Duodenal mucosa (tissue), 2 donors: Measurements from ENCODE around the gene RND2.
"Not testable (repeated sequence)": the region's sequence is repeated elsewhere in the genome, so short reads cannot be mapped to it uniquely, and the experiment has no call there.

Experiments used
- H3K27ac ChIP-seq: one replicate; pipeline ENCODE4 v1.7.0; 2013; ENCODE audit warnings: low read depth, low read length
- H3K27me3 ChIP-seq, 2 donors: one replicate each; pipeline ENCODE4 v1.7.0; 2013; ENCODE audit warnings: low read length in 2 of 2, control low read depth in 1 of 2; ENCODE audit not compliant: insufficient read depth in 2 of 2, control insufficient read depth in 1 of 2
- H3K36me3 ChIP-seq, 2 donors: one replicate each; pipeline ENCODE4 v1.7.0; 2013; ENCODE audit warnings: low read length in 2 of 2, control low read depth in 1 of 2; ENCODE audit not compliant: insufficient read depth in 2 of 2, control insufficient read depth in 1 of 2
- H3K4me1 ChIP-seq, 2 donors: one replicate each; pipeline ENCODE4 v1.7.0; 2013; ENCODE audit warnings: low read length in 2 of 2, control low read depth in 1 of 2; ENCODE audit not compliant: insufficient read depth in 2 of 2, control insufficient read depth in 1 of 2
- H3K4me3 ChIP-seq, 2 donors: one replicate each; pipeline ENCODE4 v1.7.0; 2013; ENCODE audit warnings: low read length in 2 of 2, low read depth in 1 of 2
- H3K9ac ChIP-seq, 2 donors: one replicate each; pipeline ENCODE4 v1.7.0; 2013; ENCODE audit warnings: low read length in 2 of 2, low read depth in 1 of 2
- H3K9me3 ChIP-seq, 2 donors: one replicate each; pipeline ENCODE4 v1.7.0; 2013; ENCODE audit warnings: low read length in 2 of 2, control low read depth in 1 of 2; ENCODE audit not compliant: control insufficient read depth in 1 of 2

Gene RND2

DNA sequence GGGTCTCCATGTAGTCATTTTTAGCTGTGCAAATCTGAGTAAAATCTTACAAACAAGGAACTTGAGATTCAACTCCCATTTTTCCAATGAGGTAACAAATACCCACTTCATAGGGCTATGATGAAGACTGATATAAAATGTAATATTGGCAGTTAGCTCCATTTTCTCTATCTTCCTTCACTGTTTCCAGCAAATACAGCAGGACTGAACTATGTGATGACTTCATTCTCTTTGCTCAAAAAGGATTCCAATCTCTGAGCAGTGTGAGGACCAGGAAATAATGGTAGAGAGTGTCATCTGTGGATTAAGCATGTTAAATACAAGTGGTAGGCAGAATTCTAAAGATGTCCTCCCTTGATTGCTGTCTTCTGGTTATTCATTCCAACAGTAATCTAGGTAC is 18.3 kb downstream of the RND2 start:
- no peaks in the 10 kb centered on the region for H3K36me3 ChIP-seq
- H3K27ac ChIP-seq: no peak overlapping the region
- no peak overlapping the region for H3K9ac ChIP-seq
- no peaks in the 10 kb centered on the region for H3K4me1 ChIP-seq
- H3K27me3 ChIP-seq: no peaks in the 10 kb centered on the region
- H3K4me3 ChIP-seq: no peak overlapping the region
- H3K9me3 ChIP-seq: no peaks in the 10 kb centered on the region

DNA sequence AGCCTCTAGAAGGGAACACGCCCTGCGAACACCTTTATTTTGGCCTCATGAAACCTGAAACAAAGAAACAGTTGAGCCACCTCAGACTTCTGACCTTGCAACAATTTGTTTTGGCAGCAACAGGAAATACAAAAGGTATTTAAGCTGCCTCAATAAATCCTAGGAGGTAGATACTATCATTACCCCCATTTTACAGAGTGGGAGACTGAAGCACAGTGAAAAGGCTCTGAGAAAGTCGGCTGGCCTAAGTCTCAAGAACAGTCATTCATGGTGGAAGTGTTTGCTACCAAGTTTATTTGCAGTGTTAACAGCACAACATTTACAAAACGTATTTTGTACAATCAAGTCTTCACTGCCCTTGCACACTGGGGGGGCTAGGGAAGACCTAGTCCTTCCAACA is 19.0 kb downstream of the RND2 start:
- Histone ChIP-seq H3K4me3 (no peak overlapping the region), H3K36me3 (no peaks in the 10 kb centered on the region), H3K4me1 (no peaks in the 10 kb centered on the region), H3K27me3 (no peaks in the 10 kb centered on the region), H3K27ac (no peak overlapping the region), H3K9me3 (no peaks in the 10 kb centered on the region), H3K9ac (no peak overlapping the region)

DNA sequence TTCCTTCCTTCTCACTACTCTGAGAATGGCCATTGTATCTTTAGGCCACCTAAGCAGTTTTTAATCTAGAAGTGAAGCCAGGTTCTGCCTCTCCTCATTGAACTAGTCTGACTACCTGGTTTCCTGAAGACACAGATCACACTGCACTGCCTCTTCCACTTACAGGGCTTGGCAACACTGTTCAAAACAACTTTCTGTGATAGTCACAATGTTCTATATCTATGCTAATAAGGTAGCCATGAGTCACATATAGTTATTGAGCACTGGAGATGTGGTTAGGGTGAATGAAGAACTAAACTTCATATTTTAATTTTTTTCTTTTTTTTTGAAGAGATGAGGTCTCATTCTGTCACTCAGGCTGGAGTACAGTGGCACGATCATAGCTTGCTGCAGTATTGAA is 26.9 kb downstream of the RND2 start:
- Histone ChIP-seq H3K9ac (no peak overlapping the region), H3K27ac (no peak overlapping the region), H3K4me1 (no peaks in the 10 kb centered on the region), H3K36me3 (peaks cover 0 to 18% of the 10 kb centered on the region in 2 donors), H3K9me3 (no peaks in the 10 kb centered on the region), H3K27me3 (no peaks in the 10 kb centered on the region), H3K4me3 (no peak overlapping the region)

DNA sequence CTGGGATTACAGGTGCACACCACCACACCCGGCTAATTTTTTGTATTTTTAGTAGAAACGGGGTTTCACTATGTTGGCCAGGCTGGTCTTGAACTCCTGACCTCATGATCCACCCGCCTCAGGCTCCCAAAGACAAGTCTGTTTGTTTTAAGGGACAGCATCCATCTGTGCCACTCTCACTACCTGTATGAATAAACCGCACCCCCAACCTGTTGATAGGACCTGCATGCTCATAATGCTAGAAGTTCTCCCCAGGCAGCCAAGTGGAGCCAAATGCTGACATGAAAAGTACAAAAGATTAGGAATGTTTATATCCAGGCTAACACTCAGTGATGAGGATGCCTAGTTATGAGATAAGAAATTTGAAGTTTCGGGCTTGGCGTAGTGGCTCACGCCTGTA is 28.0 kb downstream of the RND2 start:
- H3K4me1 ChIP-seq, H3K9ac ChIP-seq, H3K9me3 ChIP-seq, H3K27me3 ChIP-seq, H3K4me3 ChIP-seq, H3K27ac ChIP-seq: not testable (repeated sequence)
- H3K36me3 ChIP-seq: peaks cover 0 to 18% of the 10 kb centered on the region in 2 donors

DNA sequence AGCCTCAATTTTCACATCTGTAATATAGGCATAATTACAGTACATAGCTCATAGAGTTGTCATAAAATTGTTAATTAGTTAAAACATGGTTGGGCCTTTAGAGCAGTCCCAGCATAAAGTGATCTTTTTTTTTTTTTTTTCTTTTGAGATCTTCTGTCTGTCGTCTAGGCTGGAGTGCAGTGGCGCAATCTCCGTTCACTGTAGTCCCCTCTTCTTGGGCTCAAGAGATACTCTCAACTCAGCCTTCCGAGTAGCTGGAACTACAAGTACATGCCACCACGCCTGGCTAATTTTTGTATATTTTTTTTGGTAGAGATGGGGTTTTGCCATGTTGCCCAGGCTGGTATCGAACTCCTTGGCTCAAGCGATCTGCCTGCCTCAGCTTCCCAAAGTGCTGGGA is 31.0 kb downstream of the RND2 start:
- Histone ChIP-seq H3K9me3 (no peaks in the 10 kb centered on the region), H3K27me3 (no peaks in the 10 kb centered on the region), H3K4me3 (no peak overlapping the region), H3K27ac (no peak overlapping the region), H3K9ac (no peak overlapping the region), H3K4me1 (no peaks in the 10 kb centered on the region), H3K36me3 (peaks cover 0 to 18% of the 10 kb centered on the region in 2 donors)

DNA sequence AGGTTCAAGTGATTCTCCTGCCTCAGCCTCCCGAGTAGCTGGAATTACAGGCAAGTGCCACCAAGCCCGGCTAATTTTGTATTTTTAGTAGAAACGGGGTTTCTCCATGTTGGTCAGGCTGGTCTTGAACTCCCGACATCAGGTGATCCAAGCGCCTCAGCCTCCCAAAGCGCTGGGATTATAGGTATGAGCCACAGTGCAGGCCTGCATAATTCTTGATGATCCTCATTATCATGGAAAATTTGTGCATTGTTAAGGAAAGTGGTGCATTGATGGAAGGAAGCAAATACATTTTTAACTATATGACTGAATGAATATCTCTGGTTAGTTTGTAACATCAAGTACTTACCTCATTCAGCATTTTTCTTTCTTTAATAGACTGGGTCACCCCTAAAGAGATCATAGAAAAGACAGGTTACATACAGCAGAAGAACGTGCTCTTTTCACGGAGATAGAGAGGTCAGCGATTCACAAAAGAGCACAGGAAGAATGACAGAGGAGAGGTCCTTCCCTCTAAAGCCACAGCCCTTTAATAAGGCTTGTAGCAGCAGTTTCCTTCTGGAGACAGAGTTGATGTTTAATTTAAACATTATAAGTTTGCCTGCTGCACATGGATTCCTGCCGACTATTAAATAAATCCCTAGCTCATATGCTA is 38.1 kb downstream of the RND2 start:
- Histone ChIP-seq H3K9ac (no peak overlapping the region), H3K36me3 (peaks cover 0 to 6% of the 10 kb centered on the region in 2 donors), H3K27ac (no peak overlapping the region), H3K9me3 (no peaks in the 10 kb centered on the region), H3K27me3 (no peaks in the 10 kb centered on the region), H3K4me1 (no peaks in the 10 kb centered on the region), H3K4me3 (no peak overlapping the region)

DNA sequence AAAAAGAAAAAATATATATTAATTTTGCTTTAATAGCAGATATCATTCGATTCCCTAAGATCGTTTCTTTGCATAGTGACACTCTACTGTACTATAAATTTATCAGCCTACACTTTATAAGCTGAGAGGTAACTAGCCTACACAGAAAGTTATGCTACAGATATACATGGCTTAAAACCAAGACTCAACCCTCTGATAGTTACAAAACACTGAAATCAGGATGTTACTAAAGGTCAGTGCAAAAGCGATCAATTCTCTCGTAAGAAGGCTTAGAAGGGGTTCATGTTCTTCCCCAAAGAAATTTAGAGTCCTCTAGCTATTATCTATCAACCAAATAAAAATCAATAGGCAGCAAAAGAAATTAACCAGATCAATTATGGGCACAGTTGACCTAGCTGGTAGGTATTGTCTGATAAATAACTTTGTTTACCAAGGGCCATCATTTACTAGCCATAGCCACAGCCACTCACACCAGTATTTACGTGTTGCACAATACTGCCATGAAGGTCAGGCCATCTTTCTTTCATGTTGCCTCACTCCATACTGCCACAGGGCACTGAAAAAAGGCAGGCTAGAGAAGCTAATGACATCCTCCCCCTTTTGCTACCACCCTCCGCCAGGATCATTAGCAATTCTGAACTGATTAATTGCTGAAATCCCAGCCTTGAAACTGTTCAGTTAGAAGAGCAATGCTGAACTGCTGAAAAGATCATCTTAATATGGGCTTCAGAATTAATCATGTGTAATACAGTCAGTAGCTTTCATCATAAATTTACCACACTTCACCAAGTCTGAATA is 43.7 kb downstream of the RND2 start:
- Histone ChIP-seq H3K36me3 (peaks cover 4 to 6% of the 10 kb centered on the region in 2 donors), H3K27ac (no peak overlapping the region), H3K4me1 (no peaks in the 10 kb centered on the region), H3K9ac (no peak overlapping the region), H3K9me3 (no peaks in the 10 kb centered on the region), H3K27me3 (no peaks in the 10 kb centered on the region), H3K4me3 (no peak overlapping the region)

DNA sequence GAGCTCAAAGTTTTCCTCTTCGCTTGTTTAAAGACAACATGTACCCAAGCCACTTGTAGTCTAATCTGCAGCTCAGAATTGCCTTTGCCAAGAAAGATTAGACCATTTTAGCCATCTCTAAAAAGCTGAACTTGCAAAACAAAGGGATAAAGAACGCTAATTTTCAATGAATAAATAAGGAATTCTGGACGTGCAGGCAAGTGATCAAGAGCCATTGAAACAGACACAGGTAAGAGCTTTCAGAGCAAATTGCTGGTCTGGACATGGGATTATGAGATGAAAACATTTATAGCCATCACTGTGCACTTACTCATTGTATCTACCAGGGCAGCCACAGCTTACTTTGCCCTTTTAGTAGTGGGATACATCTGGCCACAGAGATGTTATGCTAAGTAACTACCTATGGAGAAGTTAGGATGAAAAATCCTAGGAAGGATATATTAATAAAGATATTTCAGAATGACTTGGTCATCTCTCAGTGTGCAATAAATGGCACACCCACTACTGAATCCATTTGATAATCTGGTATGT is 44.4 kb downstream of the RND2 start:
- no peaks in the 10 kb centered on the region for H3K9me3 ChIP-seq
- no peaks in the 10 kb centered on the region for H3K27me3 ChIP-seq
- no peaks in the 10 kb centered on the region for H3K4me1 ChIP-seq
- H3K27ac ChIP-seq: no peak overlapping the region
- no peak overlapping the region for H3K9ac ChIP-seq
- H3K4me3 ChIP-seq: no peak overlapping the region
- H3K36me3 ChIP-seq: peaks cover 4 to 6% of the 10 kb centered on the region in 2 donors

DNA sequence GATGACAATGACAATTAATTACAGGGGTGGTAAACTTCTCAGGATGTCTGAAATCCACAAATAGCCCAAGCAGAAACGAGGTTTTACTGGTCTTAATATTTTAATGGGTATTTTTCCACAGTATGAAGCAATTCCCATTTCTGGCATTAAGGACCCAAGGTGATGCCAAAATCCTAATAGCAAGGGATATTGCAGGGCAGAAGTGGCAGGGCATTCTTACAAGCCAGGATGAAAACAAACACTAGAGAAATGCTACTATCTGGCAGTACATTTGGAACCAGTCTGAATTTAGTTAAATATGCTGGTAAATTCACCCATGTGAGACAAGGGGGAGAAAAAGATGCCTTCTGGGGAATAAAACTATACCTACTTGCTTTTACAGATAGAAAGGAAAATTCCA is 45.2 kb downstream of the RND2 start:
- Histone ChIP-seq H3K9me3 (no peaks in the 10 kb centered on the region), H3K4me3 (no peak overlapping the region), H3K27me3 (no peaks in the 10 kb centered on the region), H3K27ac (no peak overlapping the region), H3K4me1 (no peaks in the 10 kb centered on the region), H3K9ac (no peak overlapping the region), H3K36me3 (peaks cover 3 to 4% of the 10 kb centered on the region in 2 donors)

DNA sequence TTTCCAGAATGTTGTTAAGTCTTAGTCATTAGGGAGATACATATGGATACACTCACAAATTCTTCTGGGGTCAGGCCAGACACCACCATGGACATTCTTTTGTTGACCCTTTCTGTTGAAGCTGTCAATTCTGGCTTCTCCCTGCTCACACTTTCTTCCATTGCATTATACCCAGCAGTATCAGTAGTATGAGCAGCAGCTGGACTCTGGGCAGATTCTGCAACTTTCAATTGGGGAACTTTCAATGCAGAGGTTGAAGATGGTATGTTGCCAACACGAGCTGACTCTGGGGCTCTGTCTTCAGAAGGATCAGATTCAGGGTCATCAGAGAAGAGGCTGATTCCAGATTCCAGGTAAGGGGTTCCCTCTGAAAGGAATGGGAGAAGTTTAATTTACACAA is 45.8 kb downstream of the RND2 start:
- H3K36me3 ChIP-seq: peaks cover 3 to 4% of the 10 kb centered on the region in 2 donors
- H3K27me3 ChIP-seq: no peaks in the 10 kb centered on the region
- H3K9ac ChIP-seq: no peak overlapping the region
- H3K4me3 ChIP-seq: no peak overlapping the region
- no peaks in the 10 kb centered on the region for H3K9me3 ChIP-seq
- no peak overlapping the region for H3K27ac ChIP-seq
- H3K4me1 ChIP-seq: no peaks in the 10 kb centered on the region
